Caco-2 (cell line): ENCODE results near the gene PDZD2. TPM values are rescaled to one million over a fixed set of nuclear protein-coding genes. Genes with fewer than 3 reads are reported as not detected.

ENCODE experiments used
- BruUV-seq: library from RNA; stranded (reverse); fragments of 400-500 nt; replicated peaks from 2 replicates; lab custom pipeline; 2021; lab: Mats Ljungman, UMichigan
- CTCF ChIA-PET: fragments of 300-600 bp; sonication (Branson Sonifier 250); formaldehyde crosslinking; loops from one replicate; lab custom pipeline; 2022; ENCODE audit warnings: antibody characterized with exemption; lab: Charles Lee
- POLR2A ChIA-PET: fragments of 300-600 bp; sonication (Branson Sonifier 250); formaldehyde crosslinking; loops from one replicate; lab custom pipeline; 2022; ENCODE audit warnings: antibody characterized with exemption; lab: Charles Lee
- DNase-seq, 2 experiments: peaks; one replicate each; pipeline versions ENCODE4 v3.0.0 to v3.0.0-alpha.2; 2020 to 2022
- H3K27me3 ChIP-seq: replicated peaks from 2 replicates; pipeline ENCODE4 v1.6.0; 2011; ENCODE audit warnings: low read length; ENCODE audit not compliant: control insufficient read depth, insufficient read depth
- H3K36me3 ChIP-seq: 2 replicates; pipeline ENCODE4 v1.5.1; 2011; ENCODE audit warnings: low read length; ENCODE audit not compliant: control insufficient read depth, insufficient read depth
- H3K4me1 ChIP-seq: fragments of 250-450 bp; sonication (Bioruptor Pico); 2 replicates; pipeline ENCODE4 v1.5.1; 2020; ENCODE audit warnings: mild to moderate bottlenecking
- H3K4me3 ChIP-seq: 2 replicates; pipeline ENCODE4 v1.5.1; 2011; ENCODE audit warnings: low read depth, mild to moderate bottlenecking, control low read depth, low read length
- H3K9me3 ChIP-seq: fragments of 250-450 bp; sonication (Bioruptor Pico); 2 replicates; pipeline ENCODE4 v1.5.1; 2020; ENCODE audit warnings: mild to moderate bottlenecking, moderate library complexity
- H3K27ac Mint-ChIP-seq: one replicate; pipeline ENCODE4 v1.8.0; 2022; ENCODE audit warnings: mixed read lengths; ENCODE audit not compliant: unreplicated experiment
- H3K27me3 Mint-ChIP-seq: one replicate; pipeline ENCODE4 v1.8.0; 2022; ENCODE audit warnings: mixed read lengths; ENCODE audit not compliant: insufficient read depth, unreplicated experiment
- H3K36me3 Mint-ChIP-seq: one replicate; pipeline ENCODE4 v1.8.0; 2022; ENCODE audit warnings: mild to moderate bottlenecking, mixed read lengths; ENCODE audit not compliant: insufficient read depth, unreplicated experiment
- H3K4me1 Mint-ChIP-seq: one replicate; pipeline ENCODE4 v1.8.0; 2022; ENCODE audit warnings: low read depth, mixed read lengths; ENCODE audit not compliant: unreplicated experiment
- H3K4me3 Mint-ChIP-seq: one replicate; pipeline ENCODE4 v1.8.0; 2022; ENCODE audit warnings: mild to moderate bottlenecking, moderate library complexity, mixed read lengths; ENCODE audit not compliant: unreplicated experiment
- H3K9me3 Mint-ChIP-seq: one replicate; pipeline ENCODE4 v1.8.0; 2022; ENCODE audit warnings: mixed read lengths; ENCODE audit not compliant: unreplicated experiment
- intact Hi-C: fragments of 100-400 bp; cut with micrococcal nuclease; formaldehyde crosslinking; loops from one replicate; pipeline ENCODE4 v1.10.0; 2022; ENCODE audit not compliant: unreplicated experiment
- total RNA-seq: library from RNA; stranded (reverse); gene quantifications from 2 replicates; pipeline ENCODE4 v1.2.3, GENCODE V29; 2022
- TF ChIP-seq, protein P1 (sequence below), 2 experiments: fragments of 200-600 bp in 1 of 2; IDR thresholded peaks; 1 replicate in 1 of 2; 2 replicates in 1 of 2; pipeline versions ENCODE4 v1.5.1 to v1.8.0; 2011 to 2022; ENCODE audit warnings: antibody characterized with exemption in 1 of 2, control low read depth in 1 of 2, inconsistent platforms in 1 of 2, low read depth in 1 of 2, low read length in 1 of 2, mild to moderate bottlenecking in 1 of 2, moderate library complexity in 1 of 2; ENCODE audit not compliant: insufficient read depth in 1 of 2, severe bottlenecking in 1 of 2, unreplicated experiment in 1 of 2

Gene PDZD2
- total RNA-seq, 1 experiment from 2014 or later: 0.16 TPM

DNA sequence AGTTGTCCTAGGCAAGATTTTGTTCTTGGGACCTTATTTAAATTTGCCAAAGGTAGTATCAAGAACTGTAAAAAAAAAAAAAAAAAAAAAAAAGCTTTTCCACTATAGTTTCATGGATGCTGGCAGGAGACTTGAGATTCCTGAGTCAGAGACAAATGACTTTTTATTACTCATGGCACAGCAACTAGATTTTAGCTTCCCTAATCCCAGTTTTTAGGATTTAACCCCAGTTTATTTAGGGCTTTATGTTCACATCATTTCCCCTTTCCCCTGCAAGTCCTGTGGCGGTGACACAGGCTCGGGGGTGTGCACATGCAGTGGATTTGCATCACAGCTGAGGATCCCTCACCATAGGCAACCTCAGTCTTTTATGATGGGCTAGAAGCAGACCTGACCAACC is 390.3 kb downstream of the PDZD2 start:
- H3K4me1 ChIP-seq: no peaks in the 10 kb centered on the region
- no peak for DNase-seq
- POLR2A ChIA-PET: no interaction called here
- no peaks in the 10 kb centered on the region for H3K9me3 Mint-ChIP-seq
- peaks cover 16% of the 10 kb centered on the region for H3K27me3 Mint-ChIP-seq
- no peak overlapping the region for H3K4me3 ChIP-seq
- intact Hi-C loops: no loop called here
- no peak overlapping the region for H3K27ac Mint-ChIP-seq
- TF ChIP-seq, protein P1, sequence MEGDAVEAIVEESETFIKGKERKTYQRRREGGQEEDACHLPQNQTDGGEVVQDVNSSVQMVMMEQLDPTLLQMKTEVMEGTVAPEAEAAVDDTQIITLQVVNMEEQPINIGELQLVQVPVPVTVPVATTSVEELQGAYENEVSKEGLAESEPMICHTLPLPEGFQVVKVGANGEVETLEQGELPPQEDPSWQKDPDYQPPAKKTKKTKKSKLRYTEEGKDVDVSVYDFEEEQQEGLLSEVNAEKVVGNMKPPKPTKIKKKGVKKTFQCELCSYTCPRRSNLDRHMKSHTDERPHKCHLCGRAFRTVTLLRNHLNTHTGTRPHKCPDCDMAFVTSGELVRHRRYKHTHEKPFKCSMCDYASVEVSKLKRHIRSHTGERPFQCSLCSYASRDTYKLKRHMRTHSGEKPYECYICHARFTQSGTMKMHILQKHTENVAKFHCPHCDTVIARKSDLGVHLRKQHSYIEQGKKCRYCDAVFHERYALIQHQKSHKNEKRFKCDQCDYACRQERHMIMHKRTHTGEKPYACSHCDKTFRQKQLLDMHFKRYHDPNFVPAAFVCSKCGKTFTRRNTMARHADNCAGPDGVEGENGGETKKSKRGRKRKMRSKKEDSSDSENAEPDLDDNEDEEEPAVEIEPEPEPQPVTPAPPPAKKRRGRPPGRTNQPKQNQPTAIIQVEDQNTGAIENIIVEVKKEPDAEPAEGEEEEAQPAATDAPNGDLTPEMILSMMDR (IDR thresholded peaks at IDR 0.05; ENCODE audit: insufficient read depth in 1 of 2, low read depth in 1 of 2, low read length in 1 of 2, severe bottlenecking in 1 of 2, unreplicated experiment in 1 of 2): no peak
- BruUV-seq: no TSS peak
- H3K27me3 ChIP-seq: no peaks in the 10 kb centered on the region
- no peaks in the 10 kb centered on the region for H3K36me3 ChIP-seq
- no peaks in the 10 kb centered on the region for H3K9me3 ChIP-seq
- H3K4me3 Mint-ChIP-seq: no peak overlapping the region
- CTCF ChIA-PET: no interaction called here
- H3K36me3 Mint-ChIP-seq: no peaks in the 10 kb centered on the region
- no peaks in the 10 kb centered on the region for H3K4me1 Mint-ChIP-seq

DNA sequence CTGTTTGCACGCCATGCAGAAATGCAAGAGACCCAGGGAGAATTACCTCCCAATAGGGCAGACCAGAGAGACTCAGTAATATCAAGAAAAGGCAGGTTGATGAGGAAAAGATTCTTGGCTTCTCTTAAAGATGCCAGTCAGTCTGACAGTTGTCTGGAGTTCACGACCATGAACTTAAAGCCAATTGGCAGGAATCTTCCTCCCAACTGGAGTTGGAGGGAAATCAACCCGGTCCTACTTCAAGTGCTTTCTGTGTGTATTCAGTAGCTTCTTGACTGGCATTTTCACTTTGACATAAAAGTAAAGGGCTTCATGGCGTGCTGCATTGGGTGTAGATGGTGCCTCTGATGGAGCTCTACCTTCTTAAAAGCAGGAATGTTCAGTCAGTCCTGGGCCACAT is 390.9 kb downstream of the PDZD2 start:
- Mint-ChIP-seq H3K36me3 (no peaks in the 10 kb centered on the region), H3K4me3 (no peak overlapping the region), H3K4me1 (no peaks in the 10 kb centered on the region), H3K27me3 (peaks cover 16% of the 10 kb centered on the region), H3K9me3 (no peaks in the 10 kb centered on the region), H3K27ac (no peak overlapping the region)
- Histone ChIP-seq H3K36me3 (no peaks in the 10 kb centered on the region), H3K4me1 (no peaks in the 10 kb centered on the region), H3K4me3 (no peak overlapping the region), H3K27me3 (no peaks in the 10 kb centered on the region), H3K9me3 (no peaks in the 10 kb centered on the region)
- ChIA-PET POLR2A (no interaction called here), CTCF (no interaction called here)
- intact Hi-C loops: no loop called here
- TF ChIP-seq, protein P1 (IDR thresholded peaks at IDR 0.05; ENCODE audit: insufficient read depth in 1 of 2, low read depth in 1 of 2, low read length in 1 of 2, severe bottlenecking in 1 of 2, unreplicated experiment in 1 of 2): no peak
- BruUV-seq: no TSS peak
- no peak for DNase-seq

DNA sequence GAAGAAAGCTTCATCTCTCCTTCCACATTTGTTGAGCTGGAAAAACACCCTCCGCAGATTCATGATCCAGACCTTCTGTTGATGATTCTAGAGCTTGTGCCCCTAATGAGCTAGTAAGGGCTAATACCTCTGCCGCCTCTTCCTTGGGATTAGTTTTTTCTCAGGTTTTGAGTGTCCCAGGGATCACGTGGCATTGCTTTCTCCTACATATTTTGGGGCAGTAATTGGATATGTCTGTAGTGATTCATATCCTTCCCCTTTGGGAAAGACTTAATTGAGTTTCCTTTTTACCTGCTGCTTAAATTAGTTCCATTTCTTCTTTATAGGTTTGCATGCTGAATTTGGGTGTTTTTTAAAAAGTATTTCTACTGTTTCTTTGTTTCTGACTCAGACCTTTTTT is 391.3 kb downstream of the PDZD2 start:
- Mint-ChIP-seq H3K27ac (no peak overlapping the region), H3K36me3 (no peaks in the 10 kb centered on the region), H3K27me3 (peaks cover 13% of the 10 kb centered on the region), H3K9me3 (no peaks in the 10 kb centered on the region), H3K4me1 (no peaks in the 10 kb centered on the region), H3K4me3 (no peak overlapping the region)
- CTCF ChIA-PET: no interaction called here
- TF ChIP-seq, protein P1 (IDR thresholded peaks at IDR 0.05; ENCODE audit: insufficient read depth in 1 of 2, low read depth in 1 of 2, low read length in 1 of 2, severe bottlenecking in 1 of 2, unreplicated experiment in 1 of 2): no peak
- H3K4me3 ChIP-seq: no peak overlapping the region
- no peaks in the 10 kb centered on the region for H3K27me3 ChIP-seq
- no peak for DNase-seq
- no peaks in the 10 kb centered on the region for H3K4me1 ChIP-seq
- H3K36me3 ChIP-seq: no peaks in the 10 kb centered on the region
- POLR2A ChIA-PET: no interaction called here
- no peaks in the 10 kb centered on the region for H3K9me3 ChIP-seq
- intact Hi-C loops: no loop called here
- no TSS peak for BruUV-seq
